Suppressor macrophage treated with lipopolysaccharide for 1 hour (primary cell): ENCODE results near the gene NSF.
"Not testable (repeated sequence)": the region's sequence is repeated elsewhere in the genome, so short reads cannot be mapped to it uniquely, and the experiment has no call there.

Experiments
- DNase-seq, 3 donors: peaks; one replicate each; pipeline ENCODE4 v3.0.0-alpha.2; 2020 to 2022

NSF gene

DNA sequence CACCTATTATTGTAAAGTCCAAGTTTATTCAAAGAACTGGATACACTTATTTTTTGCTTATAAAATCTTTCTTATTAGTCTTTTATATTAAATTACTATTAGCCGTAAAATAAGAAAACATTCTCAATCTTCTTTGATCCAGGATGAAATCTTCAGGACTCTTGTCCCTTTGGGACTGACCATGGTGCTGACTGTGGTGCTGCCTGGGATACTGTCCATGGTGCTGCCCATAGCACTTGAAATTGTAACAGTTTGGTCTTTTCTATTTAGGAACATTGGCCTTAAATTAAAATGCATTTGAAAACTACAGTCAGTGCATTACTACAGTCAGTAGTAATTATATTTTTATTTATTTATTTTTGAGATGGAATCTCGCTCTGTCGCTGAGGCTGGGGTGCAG is 41.7 kb downstream of the NSF start:
- DNase-seq = not testable (repeated sequence)

DNA sequence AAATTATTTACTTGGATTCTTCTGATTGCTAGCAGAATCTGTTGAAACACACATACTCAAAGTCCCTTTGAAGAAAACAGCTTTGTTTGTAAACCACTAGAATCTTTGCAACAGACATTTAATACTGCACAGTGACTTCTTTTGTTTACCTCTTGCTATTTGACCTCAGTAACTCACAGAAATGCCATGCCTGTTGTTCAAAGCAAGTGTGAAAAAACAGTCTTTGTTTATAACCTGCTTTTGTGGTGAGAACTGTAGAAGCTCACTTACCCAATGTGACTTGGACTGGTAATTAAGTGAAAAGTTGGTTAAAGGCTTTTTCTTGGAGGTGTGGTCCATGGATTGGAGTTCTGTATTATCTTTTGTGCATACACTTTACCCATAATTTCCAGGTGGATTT is 44.4 kb downstream of the NSF start:
- not testable (repeated sequence) for DNase-seq

DNA sequence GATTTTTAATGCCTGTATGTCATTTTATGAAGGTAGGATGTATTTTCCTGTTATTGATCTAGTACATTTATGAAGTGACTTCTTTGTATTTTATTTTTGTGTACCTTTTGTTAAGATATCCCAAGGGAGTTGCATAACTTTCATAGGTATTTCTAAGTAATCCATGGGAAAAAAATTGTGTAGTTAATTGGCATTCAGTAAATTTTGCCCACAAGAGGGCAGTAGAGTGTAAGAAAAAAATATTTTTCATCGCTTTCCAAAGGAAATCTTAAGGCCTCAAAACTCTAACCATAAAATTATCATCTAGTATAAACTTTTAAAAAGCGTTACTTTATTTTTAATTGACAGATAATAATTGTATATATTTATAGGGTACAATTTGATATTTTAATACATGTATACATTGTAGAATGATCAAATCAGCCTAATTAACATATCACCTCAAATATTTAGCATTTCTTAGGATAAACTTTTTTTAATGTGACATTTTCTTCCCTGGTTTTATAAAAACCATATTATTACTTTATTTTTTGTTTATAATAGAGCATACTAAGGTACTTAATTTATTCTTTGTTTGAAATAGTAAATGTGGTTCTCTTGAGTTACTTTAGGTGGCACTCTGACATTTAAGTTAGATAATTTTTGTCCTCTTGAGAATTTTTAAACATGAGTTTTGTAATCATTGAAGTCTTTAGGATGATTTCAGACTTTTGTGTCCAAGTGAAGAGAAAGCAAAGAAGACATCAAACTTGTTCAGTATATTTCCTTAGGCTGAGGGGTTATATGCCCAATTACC is 51.6 kb downstream of the NSF start:
- not testable (repeated sequence) for DNase-seq

DNA sequence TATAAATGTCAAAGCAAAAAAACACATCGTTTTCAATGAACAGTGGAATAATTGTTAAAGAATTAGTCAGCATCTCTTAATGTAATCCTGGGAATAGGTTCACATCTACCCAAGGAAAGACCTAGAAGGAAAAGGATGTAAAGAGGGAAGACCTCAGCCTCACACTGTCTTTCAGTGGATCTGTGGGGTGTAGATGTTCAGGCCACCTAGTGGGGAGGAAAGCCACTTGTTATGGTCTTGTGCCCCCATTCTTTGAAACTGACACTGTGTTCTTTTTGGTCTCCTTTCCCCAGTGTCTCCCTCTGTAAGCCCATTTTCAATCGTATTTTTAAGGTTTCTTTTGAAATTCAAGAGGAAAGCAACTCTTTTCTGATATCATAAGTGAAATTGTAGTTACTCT is 56.8 kb downstream of the NSF start:
- DNase-seq = not testable (repeated sequence)

DNA sequence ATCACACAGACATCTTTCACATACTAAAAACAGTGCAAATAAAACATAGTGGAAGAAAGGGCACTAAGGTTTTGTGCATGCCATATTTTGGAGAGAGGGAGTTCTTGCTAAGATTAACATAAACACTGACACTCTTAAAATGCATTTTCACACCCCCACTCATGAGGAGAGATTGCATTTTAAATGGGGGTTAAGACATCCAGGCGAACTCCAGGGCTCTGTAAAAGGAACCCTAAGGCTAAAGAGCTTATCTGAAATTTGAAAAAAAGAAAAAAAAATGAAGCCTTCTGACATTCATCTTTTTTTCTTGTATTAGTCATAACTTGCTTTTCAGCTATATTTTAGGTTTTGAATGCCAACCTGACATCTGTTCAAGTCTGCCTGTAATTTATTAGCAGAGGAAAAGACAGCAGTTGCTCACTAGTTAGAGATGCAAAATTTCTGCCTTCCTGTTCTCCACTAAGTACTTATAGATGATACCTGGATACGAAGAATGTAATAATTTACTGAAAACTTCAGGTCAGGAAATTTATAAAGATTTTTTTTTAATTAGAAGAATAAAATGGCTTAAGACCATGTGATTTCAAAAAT is 57.3 kb downstream of the NSF start:
- DNase-seq = not testable (repeated sequence)

DNA sequence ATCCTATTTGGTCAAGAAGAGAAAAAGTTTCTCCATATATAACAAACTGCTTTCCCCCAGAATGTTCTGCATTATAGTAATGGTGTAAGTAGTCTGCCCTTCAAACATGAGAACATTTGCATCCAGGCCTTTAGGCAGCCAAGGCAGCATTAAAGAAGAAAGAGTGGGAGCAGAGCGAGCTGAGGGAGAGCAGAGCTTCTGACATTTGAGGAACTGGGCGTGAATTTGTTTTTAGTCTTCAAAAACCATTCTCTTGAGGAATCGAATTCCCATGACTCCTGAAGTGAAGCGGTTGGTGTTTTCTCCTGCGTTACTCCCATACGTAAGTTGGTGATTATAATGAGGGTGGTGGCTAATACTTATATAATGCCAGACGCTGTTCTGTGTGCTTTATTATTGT is 58.8 kb downstream of the NSF start:
- not testable (repeated sequence) for DNase-seq

DNA sequence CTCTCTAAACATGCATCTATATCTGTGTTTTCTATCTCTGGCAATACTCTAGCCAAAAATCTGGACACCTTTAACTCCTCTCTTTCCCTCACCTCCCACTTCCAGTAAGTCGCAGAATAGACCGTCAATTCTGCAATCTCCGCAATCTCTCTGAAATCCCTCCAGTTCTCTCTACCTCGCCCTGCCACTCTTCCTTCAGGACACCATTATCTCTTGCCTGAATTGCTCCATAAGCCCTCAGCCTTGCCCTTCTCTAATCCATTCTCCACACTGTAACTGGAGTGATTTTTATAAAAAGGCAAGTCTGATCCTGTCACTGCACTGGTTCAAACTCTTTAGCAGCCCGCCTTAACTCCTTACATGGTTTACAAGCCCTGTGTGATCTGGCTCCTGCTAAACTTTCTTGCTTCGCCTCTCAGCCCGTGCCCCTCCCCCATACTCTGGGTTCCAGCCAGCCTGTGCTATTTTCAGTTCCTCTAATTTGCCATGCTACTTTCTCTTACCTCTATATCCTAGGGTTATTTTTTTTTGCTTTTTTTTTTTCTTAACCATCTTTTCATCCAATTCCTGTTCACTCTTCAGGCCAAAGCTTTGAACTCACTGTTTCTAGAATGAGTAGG is 61.7 kb downstream of the NSF start:
- DNase-seq = not testable (repeated sequence)

DNA sequence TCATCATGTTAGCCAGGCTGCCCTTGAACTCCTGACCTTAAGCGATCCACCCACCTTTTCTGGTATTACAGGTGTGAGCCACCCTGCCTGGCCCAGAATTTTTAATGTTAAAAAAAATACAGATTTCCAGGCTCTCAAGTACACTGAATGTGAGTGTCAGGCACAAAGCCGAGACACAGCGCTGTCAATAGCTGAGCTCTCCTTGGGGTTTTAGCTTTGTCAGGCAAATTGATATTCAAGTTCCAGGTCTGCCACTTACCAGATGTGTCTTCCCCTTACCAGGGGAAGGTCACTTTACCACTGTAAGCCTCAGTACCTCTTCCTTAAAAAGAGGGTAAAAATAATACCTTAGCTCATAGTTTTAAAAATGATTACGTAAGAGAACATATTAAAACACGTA is 67.8 kb downstream of the NSF start:
- DNase-seq = not testable (repeated sequence)

DNA sequence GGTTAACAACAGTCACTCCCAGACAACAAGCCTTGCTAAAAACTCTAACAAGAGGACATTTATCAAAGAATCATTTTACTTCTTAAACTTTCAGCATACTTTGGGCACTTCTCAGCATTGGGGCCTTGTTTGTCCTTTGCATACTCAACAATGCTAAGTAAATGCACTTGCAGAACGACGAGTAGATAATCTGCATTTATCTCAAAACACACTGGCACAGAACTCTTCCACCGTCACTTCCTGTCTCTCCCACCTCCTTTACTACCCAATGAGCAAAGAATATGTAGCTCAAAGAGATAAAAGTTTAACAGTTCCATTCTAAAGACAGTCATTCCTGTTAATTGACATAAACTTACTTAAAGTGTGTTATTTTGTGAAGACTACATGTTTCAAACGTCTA is 69.2 kb downstream of the NSF start:
- not testable (repeated sequence) for DNase-seq

DNA sequence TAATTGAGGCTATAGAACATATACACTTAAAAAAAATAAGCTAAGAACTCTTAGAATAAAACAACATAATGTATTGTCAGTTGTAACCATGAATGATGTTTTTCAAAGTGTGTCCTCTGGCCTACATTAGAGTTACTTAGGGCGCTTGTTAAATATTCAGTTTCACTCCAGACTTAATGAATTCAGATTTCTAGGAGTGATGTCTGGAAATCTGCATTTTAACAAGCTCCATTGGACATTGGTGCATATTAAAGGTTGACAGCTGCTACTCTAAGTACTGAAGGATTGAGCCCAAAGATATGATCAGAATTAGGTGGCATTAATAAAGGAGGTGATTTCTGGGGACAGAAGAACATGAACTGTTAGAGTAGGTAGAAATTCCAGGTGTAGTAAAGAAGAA is 72.7 kb downstream of the NSF start:
- not testable (repeated sequence) for DNase-seq

DNA sequence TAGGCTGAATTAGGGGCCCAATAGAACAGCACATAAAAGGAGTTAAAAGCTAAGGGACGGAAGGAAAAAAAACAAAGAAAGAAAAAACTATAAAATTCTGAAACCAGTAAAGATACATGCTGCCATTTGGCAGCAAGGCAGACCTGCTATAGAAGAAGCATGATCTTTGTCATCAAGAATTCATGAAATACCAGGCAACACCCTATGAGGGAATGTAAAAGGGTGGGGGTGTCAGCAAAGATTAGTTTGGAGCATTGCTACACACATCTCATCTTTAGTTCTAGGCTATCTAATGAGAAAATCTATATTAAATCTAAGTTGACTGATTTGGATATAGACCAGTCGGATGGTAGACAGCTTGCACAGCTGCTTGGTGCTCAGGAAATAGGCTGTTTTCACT is 73.1 kb downstream of the NSF start:
- not testable (repeated sequence) for DNase-seq

DNA sequence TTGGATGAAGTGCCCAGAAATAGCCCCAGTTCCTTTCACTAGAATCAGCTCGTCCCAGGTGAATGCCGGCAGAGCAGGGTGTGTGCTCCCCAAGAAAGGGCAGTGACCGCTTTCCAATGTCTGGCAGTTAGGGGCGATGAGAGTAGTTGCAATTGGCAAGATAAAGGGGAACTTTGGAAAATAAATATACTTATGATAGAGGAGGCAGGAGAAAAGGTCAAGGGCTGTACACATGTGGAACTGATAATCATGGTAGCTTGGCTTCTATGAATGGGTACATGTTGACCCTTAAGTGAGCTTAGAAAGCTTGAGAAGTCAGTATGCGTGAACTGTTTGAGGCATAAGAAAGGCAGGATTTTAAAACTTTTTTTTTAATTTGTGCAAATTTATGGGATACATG is 75.5 kb downstream of the NSF start:
- not testable (repeated sequence) for DNase-seq

DNA sequence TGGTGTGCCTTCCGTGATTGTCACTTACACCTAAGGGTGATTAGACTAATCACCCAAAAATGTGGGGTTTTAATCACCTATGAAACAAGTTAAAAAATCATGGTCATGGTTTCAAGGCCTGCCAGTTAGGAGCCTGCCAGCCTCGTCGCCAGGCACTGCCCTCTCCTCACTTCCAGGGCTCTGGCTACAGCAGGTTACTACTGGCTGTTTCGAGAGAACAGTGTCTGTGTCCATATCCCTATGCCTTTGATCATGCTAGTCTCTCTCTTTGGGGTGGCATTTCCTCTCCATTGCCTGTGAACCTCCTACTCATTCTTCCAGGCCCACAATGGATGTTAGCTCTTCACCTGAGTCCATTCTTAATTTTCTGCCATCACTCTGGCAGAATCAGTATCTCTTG is 80.3 kb downstream of the NSF start:
- DNase-seq = not testable (repeated sequence)

DNA sequence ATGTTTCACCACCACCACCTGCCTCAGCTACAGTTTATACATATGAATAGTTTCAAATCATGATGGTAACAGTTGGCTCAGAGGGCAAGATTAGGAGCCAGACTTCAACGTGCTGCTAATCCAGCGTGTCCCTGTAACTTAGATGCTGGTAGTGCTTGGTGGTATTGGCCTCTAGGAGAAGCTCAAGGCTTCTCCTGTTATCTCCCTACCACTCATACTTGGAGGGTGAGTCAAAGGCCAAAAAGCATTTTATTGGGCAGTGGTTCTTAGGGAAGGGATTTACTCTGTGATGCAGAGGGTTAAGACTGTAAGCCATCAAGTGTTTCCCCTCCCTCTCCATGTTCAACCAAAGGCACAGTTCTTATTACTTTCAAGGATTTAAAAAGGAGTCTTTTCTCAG is 82.3 kb downstream of the NSF start:
- not testable (repeated sequence) for DNase-seq

DNA sequence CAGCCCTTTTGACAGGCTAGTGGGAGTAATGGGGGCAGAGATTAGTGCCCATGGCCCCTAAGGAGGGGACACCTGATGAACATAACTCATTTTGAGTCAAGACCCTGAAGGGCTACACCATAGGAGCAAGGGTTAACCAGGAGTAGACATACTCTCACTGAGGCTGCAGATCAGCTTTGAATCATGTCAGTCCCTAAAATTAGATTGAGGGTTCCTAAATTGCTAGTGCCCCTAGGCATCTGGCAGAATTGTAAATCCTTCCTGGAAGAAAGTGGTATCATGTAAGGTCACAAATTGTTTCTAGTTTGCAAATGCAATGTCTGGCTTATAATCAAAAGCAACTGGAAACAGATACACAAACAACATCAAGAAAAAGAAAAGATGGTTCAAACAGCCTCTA is 87.3 kb downstream of the NSF start:
- DNase-seq = not testable (repeated sequence)

DNA sequence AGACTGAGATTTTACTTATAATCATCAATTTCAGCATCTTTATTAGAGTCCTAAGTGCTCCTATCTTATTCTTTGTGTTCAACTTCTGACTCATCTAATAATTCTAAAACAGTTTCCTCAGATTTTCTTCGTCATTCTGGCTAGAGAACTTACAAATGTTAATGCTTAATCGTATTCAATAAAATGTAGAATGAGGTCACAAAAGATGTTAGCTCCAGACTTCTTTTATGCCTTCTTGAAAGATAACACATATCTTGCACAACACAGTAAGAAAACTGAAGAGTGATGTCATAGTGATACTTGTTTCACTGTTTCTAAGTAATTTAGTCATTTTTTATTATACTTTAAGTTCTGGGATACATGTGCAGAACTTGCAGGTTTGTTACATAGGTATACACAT is 93.2 kb downstream of the NSF start:
- DNase-seq = not testable (repeated sequence)

DNA sequence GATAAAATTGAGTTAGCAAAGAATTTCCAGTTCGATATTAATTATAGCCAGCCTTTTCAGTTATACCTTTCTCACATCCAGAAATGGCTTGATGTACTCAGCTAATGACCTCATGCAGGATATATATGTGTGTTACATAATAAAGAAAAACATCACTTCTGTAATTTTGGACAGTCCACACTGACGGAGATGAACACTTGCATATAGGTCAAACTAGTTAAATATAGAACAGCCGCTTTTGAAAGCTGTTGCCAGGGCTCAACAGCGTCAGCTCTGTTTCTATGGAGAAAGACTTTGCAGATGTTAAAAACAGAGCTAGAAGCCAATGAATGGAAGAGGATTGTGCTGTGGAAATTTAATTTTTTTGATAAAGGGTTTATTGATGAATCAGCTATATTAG is 94.8 kb downstream of the NSF start:
- DNase-seq = peak; percentile 51 to 80 (median 73)

DNA sequence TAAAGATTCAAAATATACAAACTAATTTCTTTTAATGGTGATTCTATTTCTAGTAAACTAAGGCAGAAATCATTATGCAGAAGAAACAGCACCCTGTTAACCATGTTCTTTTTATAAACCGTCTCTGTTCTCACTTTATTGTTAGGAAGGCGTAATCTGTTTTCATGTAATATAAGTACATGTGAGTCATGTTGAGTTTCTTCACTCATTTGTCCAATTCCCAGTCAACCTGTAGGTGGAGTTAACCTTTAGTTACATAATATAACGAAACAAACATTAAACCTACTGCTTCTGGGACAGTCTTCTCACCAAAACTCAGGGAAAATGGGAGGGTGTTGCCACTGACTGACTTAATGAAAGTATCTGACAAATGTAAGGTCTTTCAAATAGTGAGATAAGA is 101.7 kb downstream of the NSF start:
- DNase-seq = not testable (repeated sequence)

DNA sequence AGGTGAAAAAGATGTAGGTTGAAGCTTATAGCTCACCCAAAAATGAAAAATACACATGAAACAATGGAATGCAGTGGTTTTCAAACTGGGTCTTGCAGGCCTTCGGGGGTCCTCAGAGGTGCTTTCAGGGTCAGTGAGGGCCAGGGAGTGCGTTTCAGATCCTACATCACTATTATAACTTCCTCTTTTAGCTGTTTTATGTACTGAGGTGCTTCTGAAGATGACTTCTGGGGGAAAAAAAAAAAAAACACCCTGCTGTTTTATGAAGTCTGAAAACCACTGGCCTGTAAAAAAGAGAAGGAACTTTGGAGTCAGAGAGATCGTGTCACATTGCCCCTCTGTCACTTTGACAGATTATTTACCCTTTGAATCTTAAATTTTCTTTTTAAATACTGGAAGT is 102.8 kb downstream of the NSF start:
- DNase-seq = not testable (repeated sequence)

DNA sequence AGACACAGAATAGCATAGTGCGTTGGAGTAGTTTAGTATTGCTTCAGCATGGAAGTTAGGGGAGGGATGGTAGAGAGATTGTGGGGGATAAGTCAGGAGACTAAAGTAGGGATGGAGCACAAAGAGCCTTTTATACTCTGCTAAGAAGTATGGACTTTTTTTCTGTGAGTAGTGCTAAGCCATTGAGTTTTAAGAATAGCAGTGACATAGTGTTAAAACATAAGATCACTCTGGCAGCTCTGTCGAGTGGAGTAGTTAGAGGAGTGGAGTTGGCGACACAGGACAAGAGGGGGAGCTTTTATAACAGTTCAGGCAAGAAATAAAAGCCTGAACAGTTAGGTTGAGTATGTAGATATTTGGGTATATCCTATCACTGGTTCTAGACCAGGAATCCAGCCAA is 106.1 kb downstream of the NSF start:
- not testable (repeated sequence) for DNase-seq

DNA sequence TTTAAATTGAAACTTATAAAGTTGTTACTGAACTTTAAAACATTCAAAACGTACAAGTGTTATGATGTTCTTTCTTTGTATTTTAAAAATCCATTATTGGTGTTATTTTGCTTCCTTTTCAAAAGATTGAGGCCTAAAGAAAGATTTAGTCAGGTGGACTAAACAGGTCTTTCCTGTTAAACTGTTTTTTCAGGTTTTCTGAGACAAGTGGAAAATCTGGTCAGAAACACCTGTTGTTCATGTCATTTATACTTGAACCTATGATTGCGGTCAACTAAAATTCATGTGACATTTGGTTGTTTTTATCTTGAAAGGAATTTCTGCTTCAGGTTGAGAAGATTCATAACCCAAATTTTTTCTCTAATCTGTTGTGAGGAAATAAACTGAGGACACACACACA is 108.5 kb downstream of the NSF start:
- not testable (repeated sequence) for DNase-seq

DNA sequence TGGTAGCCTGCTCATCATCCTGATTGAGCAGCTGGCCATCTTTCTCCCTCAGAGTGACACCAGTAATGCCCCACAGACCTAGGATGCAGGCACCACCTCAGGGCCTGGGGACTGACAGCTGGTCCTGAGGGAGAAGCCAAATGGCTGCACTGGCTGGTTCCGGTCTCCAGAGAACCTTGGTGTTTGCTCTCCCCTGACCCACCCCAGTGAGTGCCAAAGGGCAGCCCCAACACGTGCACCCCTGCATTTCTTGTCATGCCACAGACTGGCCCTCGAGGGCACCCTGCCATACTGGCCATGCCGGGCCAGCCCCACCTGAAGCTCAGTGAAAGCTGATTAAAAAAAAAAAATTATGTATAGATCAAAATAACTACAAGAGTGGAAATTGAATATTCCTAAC is 127.5 kb downstream of the NSF start:
- no peak for DNase-seq

DNA sequence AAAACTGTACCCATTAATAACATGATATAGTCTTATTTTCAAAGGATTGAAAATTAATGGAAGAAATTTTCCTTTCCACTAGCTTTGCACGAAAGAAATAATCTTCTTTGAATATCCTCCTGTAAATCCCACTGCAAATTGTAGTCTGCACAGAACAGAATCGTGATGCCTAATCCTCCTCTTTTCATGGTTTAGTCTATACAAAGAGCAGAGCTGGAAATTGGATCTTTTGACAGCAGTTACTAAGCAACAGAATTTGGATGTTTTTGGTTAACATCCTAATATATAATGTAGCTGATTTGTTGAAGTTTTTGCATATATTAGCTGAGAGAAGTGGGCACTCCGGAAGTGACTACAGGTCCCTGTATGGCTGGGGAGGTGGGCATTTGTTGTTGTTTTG is 129.4 kb downstream of the NSF start:
- DNase-seq = no peak

DNA sequence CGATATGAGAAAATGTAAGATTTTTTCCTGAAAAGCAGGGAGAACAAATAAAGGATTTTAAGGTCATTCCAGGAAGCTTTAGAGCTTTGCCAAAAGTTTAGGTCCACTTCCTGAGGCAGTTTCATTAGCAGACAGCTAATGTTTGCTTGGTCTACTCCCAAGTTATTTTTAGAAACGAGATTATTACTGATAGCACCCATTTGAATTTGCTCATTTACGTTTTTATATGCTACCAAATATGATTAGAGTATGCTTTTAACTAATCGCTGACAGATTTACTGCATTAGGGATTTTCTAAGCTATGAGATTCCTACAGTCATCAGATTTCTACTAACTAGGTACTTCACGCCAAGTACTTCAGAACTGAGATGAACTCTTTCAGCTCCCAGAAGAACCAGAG is 129.9 kb downstream of the NSF start:
- no peak for DNase-seq
